ENCODE results near the gene BAHD1.

DNA sequence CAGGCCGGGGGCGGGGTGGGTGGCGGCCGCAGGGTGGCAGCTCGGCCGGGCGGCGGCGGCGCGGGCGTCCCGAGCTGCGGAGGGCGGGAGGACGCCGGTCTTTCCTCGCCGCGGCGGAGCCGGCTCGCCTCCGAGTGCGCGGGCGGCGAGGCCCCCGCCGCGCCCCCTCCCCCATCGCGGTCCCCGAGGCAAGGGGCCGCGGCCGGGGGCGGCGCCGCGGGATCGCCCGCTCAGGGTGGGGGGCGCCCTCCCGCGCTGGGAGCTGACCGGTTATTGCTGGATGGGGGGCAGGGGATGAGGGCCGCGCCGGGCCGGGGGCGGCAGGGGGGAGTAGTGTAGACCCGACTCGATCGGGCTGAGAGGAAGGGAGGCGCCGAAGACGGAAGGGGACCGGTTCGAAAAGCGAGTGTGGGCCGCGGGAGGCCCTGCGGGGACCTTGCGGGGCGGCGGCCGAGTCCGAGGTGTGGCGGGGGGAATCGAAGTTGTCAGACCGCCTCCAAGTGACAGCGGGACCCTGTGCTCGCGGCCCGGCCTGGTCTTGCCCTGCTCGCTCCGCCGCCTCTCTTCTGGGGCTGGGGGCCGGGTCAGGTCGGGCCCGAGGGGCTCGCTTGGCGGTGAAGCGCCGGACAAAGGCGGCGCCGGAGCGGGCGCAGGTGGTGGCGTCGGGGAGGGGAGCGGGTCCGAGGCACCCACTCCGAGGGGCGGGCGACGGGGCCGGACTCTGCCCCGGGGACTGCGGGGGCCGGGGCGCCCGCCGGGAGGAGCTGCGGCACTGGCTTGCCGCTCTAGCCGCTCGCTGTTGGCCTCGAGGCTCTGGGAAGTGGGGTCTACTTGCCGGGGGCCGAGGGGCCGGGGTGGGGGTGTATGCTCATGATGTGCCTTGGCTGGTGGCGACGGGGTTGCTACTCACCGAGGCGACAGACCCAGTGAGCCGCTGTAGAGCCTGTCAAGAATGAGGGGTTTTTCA is 1.1 kb downstream of the BAHD1 start:
- TF ChIP-seq, protein P1, sequence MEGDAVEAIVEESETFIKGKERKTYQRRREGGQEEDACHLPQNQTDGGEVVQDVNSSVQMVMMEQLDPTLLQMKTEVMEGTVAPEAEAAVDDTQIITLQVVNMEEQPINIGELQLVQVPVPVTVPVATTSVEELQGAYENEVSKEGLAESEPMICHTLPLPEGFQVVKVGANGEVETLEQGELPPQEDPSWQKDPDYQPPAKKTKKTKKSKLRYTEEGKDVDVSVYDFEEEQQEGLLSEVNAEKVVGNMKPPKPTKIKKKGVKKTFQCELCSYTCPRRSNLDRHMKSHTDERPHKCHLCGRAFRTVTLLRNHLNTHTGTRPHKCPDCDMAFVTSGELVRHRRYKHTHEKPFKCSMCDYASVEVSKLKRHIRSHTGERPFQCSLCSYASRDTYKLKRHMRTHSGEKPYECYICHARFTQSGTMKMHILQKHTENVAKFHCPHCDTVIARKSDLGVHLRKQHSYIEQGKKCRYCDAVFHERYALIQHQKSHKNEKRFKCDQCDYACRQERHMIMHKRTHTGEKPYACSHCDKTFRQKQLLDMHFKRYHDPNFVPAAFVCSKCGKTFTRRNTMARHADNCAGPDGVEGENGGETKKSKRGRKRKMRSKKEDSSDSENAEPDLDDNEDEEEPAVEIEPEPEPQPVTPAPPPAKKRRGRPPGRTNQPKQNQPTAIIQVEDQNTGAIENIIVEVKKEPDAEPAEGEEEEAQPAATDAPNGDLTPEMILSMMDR (IDR thresholded peaks at IDR 0.05), result no peak
- no peak for TF ChIP-seq POLR2A (IDR thresholded peaks at IDR 0.05)
